ENCODE data around the gene KIF23. TPM values are rescaled to one million over a fixed set of nuclear protein-coding genes. Genes with fewer than 3 reads are reported as not detected.
A peak's percentile ranks its signal among the peaks of the same experiment; 100 is the strongest.

The KIF23 gene
- total RNA-seq, 1 donor from 2014 or later = 1.8 TPM

DNA sequence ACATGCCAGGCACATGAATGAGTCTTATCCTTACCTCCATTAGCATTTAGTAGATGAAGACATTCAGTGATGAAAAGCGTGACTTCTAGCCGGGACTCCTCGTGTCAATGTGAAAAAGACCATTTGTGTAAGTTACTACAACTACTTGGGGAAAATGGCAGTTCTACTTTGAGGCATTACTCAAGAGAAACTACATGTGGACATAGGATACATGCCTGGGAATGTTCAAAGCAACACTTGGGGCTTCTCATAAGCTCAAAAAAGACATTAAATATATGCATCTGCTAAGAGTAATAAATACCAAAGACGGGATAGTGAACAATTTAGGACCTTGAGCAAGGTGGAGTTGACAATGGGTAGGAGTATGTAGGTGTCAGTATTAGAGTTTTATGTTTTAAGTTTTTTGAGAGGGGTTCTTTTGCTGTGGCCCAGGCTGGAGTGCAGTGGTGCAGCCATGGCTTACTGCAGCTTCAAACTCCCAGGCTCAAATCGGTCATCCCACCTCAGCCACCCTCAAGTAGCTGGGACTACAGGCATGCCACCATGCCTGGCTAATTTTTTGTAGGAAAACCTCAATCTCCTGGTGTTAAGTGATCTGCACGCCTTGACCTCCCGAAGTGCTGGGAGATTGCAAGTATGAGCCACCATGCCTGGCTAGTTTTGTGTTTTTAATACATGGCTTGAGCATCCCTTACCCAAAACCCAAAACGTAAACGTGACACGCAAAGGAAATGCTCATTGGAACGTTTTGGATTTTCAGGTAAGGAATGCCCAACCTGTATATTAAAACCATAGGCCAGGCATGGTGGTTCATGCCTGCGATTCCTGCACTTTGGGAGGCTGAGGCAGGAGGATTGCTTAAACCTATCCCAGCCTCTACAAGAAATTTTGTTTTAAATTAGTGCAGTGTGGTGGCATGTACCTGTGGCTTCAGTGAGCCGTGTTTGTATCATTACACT is 42.3 kb downstream of the KIF23 start:
- Histone ChIP-seq H3K4me3 (no peak overlapping the region), H3K27ac (no peak overlapping the region)
- TF ChIP-seq, protein P1, sequence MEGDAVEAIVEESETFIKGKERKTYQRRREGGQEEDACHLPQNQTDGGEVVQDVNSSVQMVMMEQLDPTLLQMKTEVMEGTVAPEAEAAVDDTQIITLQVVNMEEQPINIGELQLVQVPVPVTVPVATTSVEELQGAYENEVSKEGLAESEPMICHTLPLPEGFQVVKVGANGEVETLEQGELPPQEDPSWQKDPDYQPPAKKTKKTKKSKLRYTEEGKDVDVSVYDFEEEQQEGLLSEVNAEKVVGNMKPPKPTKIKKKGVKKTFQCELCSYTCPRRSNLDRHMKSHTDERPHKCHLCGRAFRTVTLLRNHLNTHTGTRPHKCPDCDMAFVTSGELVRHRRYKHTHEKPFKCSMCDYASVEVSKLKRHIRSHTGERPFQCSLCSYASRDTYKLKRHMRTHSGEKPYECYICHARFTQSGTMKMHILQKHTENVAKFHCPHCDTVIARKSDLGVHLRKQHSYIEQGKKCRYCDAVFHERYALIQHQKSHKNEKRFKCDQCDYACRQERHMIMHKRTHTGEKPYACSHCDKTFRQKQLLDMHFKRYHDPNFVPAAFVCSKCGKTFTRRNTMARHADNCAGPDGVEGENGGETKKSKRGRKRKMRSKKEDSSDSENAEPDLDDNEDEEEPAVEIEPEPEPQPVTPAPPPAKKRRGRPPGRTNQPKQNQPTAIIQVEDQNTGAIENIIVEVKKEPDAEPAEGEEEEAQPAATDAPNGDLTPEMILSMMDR (IDR thresholded peaks at IDR 0.05) = no peak

DNA sequence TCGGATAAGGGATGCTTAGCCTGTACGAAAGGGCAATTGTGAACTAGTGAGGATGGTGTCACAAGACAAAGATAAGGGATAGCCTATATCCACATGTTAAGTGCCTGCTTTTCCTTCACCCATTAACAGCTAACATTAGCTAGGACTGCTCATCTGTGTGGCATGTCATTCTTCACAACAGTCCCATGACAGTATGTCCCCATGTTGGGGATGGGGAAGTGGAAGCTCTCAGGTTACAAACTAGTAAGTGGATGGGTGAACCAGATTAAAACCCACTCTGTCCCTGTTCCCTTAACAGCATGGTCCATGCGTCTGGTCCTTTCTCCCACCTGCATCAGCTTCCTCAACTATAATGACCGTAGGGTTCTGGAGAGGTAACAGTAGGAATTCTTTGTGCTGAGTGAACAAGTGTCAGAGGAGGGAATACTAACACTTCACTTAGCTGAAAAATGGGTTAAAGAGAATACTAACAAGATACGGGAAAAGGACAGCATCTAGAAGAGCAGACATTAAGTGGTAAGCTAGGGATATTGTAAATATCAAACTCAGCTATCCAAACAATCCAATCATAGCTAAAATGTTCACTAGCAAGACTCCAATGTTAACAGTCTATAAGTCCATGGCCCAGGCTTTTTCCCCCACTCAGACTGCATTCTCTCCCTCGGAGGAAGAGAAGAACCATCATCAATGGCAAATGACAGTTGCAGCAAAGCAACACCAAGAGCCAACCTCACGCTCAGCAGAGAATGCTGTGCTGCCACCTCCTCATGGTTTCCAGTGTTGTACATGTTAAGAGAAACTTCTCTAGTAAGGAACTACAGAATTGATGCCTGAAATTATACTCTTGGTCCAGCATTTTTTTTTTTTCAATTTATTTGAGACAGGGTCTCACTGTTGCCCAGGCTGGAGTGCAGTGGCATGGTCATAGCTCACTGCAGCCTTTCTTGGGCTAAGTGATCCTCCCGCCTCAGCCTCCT is 43.4 kb downstream of the KIF23 start:
- Histone ChIP-seq H3K9me3 (no peaks in the 10 kb centered on the region), H3K4me3 (no peak overlapping the region), H3K27me3 (no peaks in the 10 kb centered on the region), H3K27ac (peak overlapping the region in 1 of 2 donors; percentile 11), H3K36me3 (peaks cover 14 to 33% of the 10 kb centered on the region in 2 donors), H3K4me1 (peaks cover 5 to 21% of the 10 kb centered on the region in 2 donors)
- intact Hi-C loops (cut with DNase I) = loop anchor here (10.0 kb wide), 1 partner anchor 1017 kb away; no protein-coding TSS in a partner anchor
- DNase-seq (ENCODE audit: low spot score in 2 of 2) = no peak
- TF ChIP-seq, protein P1 (IDR thresholded peaks at IDR 0.05) = no peak

More for the DNA sequence above, 42.3 kb downstream of the KIF23 start:
- H3K4me1 ChIP-seq = peaks cover 8 to 17% of the 10 kb centered on the region in 2 donors
- no peaks in the 10 kb centered on the region for H3K9me3 ChIP-seq
- DNase-seq (ENCODE audit: low spot score in 2 of 2) = no peak
- H3K27me3 ChIP-seq = no peaks in the 10 kb centered on the region
- intact Hi-C loops (cut with DNase I) = loop anchor here (10.0 kb wide), 1 partner anchor 1018 kb away; no protein-coding TSS in a partner anchor
- peaks cover 14 to 33% of the 10 kb centered on the region in 2 donors for H3K36me3 ChIP-seq

DNA sequence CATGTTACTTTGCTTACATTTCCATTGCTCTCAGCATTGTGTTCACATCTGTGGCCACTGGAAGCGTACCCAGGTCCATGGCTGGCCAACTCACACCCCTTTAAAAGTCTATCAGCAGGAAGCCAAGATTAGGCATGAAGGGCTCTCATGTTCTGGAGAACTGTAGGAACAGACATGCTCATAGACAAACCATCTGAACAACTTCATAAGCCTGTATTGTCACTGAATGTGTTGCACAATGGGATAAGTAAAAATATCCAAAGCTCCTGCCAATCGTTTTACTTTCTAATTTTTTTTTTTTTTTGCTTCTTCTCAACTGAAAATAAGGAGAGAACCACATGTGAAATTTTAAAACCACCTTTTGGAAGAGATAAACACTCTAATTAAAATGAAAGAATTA is 44.9 kb downstream of the KIF23 start:
- Histone ChIP-seq H3K4me3 (no peak overlapping the region), H3K9me3 (no peaks in the 10 kb centered on the region), H3K36me3 (peaks cover 14 to 32% of the 10 kb centered on the region in 2 donors), H3K27me3 (no peaks in the 10 kb centered on the region), H3K27ac (peak overlapping the region in 1 of 2 donors; percentile 1), H3K4me1 (peaks cover 5 to 28% of the 10 kb centered on the region in 2 donors)
- intact Hi-C loops (cut with DNase I) = loop anchor here (10.0 kb wide), 1 partner anchor 1016 kb away; no protein-coding TSS in a partner anchor
- DNase-seq (ENCODE audit: low spot score in 2 of 2) = no peak
- TF ChIP-seq, protein P1 (IDR thresholded peaks at IDR 0.05) = no peak

DNA sequence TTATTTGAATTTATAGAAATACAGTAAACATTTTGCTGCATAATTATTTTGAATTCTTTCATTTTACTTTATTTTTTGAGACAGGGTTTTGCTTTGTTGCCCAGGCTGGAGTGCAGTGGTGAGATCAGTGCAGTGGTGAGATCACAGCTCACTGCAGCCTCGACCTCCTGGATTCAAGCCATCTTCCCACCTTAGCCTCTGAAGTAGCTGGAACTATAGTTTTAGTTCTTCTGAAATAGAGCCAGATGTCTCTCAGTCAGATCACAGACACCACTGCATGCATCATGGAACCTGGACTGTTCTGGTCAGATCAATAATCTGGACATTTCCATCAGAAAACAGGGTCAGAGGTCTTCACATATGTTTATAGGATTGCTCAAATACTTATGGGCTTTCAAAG is 46.3 kb downstream of the KIF23 start:
- H3K4me3 ChIP-seq = no peak overlapping the region
- TF ChIP-seq, protein P1 (IDR thresholded peaks at IDR 0.05) = no peak
- H3K27me3 ChIP-seq = no peaks in the 10 kb centered on the region
- peaks cover 0 to 13% of the 10 kb centered on the region in 2 donors for H3K4me1 ChIP-seq
- peaks cover 9 to 21% of the 10 kb centered on the region in 2 donors for H3K36me3 ChIP-seq
- DNase-seq (ENCODE audit: low spot score in 2 of 2) = peak in 1 of 2 donors; percentile 48
- no peak overlapping the region for H3K27ac ChIP-seq
- no peaks in the 10 kb centered on the region for H3K9me3 ChIP-seq
- intact Hi-C loops (cut with DNase I) = loop anchor here (5.0 to 10.0 kb wide), 2 partner anchors 134 to 637 kb away; partner anchors contain the start of gene TLE3

GRCh38 chr15:69462030-69462492 is 47.9 kb downstream of the KIF23 start:
- intact Hi-C loops (cut with DNase I) = loop anchor here (1.0 to 10.0 kb wide), 4 partner anchors 9 to 635 kb away; partner anchors contain the start of genes KIF23 and TLE3
- TF ChIP-seq, protein P1 (IDR thresholded peaks at IDR 0.05) = no peak
- Histone ChIP-seq H3K27me3 (no peaks in the 10 kb centered on the region), H3K27ac (peak overlapping the region; percentile 81 to 86), H3K36me3 (peaks cover 3 to 6% of the 10 kb centered on the region in 2 donors), H3K4me1 (peaks cover 0 to 11% of the 10 kb centered on the region in 2 donors), H3K9me3 (no peaks in the 10 kb centered on the region), H3K4me3 (peak overlapping the region; percentile 66 to 67)
- DNase-seq (ENCODE audit: low spot score in 2 of 2) = peak in 1 of 2 donors; percentile 64

Data from ascending aorta (tissue), 2 donors.